HL-60/S4 treated with retinoic acid at 250 ng/mL for 4 days and 3 days (cell line): ENCODE measurements around the gene DPH2.

Experiments
- in situ Hi-C: fragments of 300-500 bp; cut with MboI; formaldehyde crosslinking; loops from 2 replicates; pipeline ENCODE4 v1.7.0; 2022; ENCODE audit warnings: low sequenced_read_pairs

Gene DPH2

DNA sequence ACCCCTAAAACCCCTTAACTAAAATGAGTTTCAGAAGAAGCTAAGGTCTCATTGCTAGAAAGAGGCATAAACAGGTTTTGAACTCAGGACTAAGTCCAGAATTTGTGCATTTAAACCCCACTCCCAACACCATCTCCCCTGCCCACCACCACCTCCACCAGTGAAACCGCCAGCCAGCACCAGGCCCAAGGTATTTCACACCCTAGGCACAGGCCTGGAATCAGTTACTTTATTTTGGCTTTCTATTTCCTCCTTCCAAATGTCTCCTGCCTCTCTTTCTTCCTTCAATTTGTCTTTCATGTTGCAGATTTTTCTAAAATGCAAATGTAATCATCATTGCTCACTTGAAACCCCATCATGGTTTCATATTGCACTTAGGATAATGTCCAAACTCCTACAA, 24.9 kb upstream of the DPH2 start:
- in situ Hi-C loops, result no loop called here

DNA sequence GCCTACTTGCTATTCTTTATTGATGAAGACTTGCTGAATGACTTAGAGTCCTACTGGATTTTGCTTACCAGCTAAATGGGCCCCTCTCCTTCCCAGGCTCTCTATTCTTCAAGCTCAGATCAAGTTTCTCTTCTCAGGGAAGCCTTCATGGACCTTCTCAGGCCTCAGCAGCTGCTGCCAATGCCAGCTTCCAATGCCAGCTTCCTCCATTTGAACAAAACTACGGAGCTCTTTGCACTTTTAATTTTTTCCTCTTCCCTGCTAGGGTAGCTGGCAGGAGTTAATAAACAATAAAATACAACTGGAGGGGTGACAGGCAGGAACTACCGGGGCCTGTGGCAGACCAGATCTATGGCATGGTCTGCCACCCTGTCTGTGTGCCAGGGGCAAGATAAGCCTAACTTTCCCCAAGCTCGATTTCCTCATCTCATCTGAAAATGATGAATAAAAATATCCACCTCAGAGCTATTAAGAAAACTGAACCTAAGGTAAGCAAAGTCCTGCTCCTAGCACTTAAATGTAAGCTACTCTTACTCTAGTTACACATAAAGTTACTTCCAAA, 24.1 kb upstream of the DPH2 start:
- in situ Hi-C loops, result no loop called here

DNA sequence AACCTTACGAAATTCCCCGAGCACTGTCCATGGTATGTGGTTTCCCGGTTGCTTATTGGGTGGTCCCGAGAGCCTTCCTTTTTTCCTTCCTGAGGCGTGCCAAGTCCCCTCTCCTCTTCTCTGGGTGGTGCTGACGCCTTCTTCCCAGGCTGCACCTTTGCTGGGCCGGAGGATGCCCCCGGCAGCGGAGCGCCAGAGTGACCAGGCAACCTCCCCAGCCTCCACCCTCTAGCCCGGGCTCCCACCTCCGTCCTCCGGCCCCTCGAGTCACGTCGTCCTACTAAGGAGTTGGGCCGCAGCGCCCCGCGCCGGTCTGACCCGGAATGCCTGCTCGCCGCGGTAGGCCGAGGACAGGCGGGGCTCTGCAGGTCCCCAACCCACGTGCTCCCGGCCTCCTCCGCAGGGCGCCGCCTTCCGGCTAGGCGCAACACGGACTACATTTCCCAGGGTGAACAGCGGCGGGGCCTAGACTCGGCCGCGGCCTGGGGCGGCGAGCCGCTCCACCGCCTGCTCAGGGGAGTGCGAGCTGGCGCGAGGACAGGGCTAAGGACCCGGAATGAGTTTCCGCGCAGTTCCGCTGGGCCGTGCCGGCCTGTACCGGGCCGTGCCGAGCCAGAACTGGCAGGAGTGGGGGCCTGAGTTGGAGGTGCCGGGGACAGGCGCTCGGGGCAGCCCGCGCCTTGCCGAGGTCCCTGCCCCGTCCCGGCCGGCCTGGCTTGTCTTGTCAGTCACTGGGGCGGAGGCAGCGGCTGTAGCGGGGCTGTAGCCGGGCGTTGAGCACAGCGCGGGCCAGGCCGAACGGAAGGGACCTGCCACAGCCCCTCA, 23.4 kb upstream of the DPH2 start, which contains the start of gene IPO13:
Gene IPO13, plus strand, starts transcription at position 715 of the 825 bp plus-strand sequence. CDS start 651 bp downstream, outside the sequence.
- in situ Hi-C loops, result no loop called here

DNA sequence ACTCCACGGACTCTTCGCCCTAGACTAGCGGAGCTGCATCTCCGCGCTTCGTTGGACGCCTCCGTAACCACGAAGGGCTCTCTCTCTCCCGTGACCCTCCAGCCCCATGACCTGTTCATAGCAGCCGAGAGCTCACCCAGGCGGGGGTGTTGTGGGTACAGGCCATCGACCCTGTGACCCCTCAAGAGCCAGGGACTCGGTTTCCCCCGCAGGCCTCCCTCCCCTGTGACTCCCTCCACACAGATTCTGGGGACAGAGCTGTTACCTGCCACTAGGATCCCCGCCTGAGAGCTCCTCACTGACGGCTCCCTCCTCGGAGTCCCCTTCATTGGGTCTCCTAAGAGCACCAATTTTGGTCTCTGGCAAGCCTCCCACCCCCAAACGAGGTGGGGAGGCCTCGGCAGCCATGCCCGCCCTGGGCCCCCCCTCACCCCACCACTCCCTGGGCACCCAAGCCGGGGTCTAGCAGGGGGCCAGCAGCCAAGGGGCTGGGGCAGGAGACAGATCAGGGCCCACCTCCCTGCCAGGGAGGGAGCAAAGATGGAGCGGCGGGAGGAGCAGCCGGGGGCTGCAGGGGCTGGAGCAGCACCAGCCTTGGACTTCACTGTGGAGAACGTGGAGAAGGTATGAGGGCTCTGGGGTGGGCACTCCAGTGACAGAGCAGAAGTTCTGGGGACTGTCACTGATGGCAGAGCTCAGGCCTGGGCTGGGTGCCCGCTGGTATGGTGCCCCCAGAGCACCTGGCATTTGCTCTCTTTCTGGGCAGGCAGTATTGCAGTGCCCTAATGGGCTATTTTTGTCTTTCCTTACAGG, 22.5 kb upstream of the DPH2 start:
- in situ Hi-C loops, result no loop called here

DNA sequence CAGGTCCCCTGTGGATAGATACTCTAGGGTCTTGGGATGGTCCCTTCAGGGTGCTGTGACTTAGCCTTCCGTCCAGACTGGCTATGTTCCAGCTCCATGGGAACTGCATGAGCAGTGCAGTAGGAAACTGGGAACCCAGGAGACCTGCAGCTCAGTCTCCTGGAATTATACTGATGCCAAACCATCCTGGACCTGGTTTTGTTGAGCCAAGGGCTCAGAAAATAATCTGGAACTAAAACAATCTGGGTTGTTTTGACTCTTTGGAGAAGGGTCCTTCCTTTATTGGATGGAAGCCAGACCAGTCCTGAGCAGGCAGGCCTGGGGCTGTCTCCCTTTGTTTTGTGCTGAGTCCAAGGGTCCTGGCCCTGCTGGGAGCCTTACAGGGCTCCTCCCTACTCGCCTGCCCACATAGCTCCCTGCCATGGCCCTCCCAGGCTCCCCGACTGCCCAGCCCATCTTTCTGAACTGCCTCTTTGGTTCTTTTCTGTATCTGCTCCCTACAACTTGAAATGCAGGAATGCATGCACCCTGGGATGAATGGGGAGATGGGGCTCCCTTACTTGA, 21.9 kb upstream of the DPH2 start:
- in situ Hi-C loops, result no loop called here

DNA sequence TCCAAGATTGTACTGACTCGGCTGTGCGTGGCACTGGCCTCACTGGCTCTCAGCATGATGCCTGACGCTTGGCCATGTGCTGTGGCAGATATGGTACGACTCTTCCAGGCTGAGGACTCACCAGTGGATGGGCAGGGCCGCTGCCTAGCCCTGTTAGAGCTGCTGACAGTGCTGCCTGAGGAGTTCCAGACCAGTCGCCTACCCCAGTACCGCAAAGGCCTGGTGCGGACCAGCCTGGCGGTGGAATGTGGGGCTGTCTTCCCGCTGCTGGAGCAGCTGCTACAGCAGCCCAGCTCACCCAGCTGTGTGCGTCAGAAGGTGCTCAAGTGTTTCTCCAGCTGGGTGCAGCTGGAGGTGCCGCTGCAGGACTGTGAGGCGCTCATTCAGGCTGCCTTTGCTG, 20.1 kb upstream of the DPH2 start:
- in situ Hi-C loops, result no loop called here

DNA sequence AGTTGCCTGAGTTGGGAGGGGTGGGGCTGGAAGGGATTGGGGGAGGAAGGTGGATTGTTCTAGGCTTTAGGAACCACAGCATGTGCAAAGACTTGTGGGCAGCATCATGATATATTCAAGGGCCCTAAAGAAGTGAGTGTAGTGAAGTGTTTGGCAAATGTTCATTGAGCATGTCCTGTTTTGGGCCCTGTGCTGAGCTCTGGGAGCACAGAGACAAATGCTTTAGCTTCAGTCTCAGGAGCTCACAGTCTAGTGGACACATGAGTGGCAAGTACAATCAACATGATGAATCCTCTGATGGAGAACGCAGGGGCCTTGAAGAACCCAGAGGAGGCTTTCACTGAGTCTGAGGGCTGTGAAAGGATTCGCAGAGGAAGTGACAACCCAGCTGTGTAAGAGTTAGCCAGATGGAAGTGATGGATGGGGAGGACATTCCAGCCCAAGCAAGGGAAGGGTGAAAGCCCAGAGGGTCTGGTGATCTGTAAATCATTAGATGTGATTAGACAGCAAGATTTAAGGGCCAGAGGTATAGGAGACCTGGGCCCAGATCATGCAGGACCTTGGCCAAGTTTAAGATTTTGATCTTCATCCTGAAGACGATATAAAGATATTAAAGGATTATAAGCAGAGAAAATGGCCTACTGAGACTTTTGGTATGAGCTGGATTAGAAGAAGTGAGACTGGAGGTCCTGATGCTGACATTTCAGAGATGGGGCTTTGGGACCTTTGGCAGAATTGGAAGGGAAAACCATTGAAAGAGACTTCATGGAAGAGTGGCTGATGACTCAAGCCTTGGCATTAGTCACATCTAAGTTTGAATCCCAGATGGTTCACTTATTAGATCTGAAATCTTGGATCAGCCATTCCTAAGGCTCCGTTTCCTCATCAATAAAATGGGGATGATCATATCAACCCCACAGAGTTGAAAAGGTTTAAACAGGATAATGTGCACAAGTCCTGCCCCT, 18.5 kb upstream of the DPH2 start:
- in situ Hi-C loops, result no loop called here

DNA sequence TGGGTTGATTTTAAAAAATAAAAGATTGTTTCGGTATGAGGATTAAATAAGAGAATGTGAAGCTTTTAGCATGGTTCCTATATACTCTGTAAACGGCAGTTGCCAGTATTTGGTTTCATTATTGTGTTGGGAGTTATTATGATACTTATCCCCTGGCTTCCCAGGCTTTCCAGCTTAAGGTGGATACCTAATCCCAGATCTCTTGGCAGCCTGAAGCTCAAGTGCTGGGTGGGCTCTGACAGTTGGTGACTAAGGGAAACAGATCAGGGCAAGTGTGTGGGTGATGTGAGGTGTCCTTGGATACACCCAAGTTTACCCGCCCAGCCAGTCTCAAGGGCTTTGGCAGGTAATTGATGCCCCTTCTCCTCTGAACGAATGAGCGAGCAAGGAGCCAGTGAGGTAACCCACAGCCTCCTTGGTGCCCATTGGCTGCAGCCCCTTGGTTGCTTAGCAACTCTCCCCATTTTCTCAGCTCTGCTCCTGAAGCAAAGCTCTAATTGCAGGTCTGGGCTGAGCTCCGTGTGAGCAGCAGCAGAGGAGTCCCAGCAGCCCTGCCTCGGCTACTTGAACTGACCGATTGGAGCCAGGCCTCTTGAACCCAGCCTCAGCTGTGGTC, 17.0 kb upstream of the DPH2 start:
- in situ Hi-C loops, result no loop called here

DNA sequence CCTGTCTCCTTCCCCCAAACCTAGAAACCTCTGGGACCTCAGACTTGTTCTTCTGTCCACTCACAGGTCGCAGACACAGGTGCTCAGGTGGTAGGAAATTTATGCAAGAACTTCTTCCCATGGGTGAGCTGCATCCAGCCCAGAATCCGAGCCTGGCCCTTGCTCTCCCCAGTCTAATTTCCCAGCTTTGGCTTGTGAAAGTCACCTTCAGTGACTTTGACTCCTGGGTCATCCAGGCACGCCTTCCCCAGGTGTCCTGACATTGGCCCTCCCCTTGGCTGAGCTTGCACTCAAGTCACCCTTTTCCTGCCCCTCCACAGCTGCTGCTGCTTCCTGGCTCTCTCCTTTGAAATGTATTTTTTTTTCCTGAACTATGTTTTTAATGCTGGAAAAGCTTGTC, 16.4 kb upstream of the DPH2 start:
- in situ Hi-C loops, result no loop called here

DNA sequence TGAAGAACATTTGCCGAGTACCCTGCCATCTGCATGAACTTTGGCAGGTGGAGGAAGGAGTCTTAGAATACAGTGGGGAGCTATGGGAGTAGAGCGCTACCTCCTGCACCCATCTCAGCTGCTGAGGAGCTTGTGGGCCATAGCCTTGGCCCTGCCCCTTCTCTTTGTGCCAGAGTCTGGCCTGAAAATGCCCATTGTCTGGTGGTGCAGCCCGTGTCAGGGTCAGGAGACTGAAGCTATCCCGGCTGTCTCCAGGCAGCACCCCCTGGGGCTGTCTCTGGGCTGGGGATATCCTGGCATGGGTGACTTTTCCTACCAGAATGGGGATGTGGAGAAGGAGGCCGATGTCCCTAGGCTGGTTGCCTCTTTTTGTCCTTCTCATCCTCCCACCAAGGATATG, 15.8 kb upstream of the DPH2 start:
- in situ Hi-C loops, result no loop called here

DNA sequence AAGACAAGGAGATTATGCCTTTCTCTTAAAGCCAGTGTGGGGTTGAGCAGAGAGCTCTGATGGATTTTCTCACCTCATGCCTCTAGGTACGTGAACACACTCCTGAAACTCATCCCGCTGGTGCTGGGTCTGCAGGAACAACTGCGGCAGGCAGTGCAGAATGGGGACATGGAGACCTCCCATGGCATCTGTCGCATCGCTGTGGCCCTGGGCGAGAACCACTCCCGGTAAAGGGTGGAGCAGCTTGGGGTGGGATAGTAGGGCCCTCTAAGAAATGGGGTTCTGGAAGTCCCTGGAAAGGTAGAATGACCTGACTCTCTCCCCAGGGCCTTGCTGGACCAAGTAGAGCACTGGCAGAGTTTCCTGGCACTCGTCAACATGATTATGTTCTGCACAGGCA, 13.6 kb upstream of the DPH2 start:
- in situ Hi-C loops, result no loop called here

DNA sequence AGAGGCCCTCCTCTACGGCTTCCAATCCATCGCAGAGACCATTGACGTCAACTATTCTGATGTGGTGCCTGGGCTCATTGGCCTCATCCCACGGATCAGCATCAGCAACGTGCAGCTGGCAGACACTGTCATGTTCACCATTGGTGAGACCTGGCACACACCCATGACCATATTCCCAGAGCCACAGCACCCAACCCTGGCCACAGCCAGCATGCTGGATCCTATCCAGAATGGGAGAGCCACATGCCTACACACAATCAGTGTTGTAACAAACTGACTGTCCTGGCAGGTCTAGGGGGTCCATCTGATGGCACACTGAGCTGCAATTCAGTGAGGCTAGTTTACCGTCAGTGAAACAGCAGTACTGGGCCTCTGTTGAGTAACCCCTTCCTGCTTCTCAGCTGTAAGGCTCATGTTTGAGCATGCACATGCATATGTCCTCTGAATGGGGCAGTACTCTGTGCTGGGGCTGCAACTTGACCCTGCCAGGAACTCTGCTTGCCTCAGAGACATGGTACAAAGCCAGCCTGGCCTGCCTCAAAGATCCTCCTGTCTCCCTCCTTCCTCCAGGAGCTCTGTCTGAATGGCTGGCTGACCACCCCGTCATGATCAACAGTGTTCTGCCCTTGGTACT, 12.3 kb upstream of the DPH2 start:
- in situ Hi-C loops, result no loop called here

DNA sequence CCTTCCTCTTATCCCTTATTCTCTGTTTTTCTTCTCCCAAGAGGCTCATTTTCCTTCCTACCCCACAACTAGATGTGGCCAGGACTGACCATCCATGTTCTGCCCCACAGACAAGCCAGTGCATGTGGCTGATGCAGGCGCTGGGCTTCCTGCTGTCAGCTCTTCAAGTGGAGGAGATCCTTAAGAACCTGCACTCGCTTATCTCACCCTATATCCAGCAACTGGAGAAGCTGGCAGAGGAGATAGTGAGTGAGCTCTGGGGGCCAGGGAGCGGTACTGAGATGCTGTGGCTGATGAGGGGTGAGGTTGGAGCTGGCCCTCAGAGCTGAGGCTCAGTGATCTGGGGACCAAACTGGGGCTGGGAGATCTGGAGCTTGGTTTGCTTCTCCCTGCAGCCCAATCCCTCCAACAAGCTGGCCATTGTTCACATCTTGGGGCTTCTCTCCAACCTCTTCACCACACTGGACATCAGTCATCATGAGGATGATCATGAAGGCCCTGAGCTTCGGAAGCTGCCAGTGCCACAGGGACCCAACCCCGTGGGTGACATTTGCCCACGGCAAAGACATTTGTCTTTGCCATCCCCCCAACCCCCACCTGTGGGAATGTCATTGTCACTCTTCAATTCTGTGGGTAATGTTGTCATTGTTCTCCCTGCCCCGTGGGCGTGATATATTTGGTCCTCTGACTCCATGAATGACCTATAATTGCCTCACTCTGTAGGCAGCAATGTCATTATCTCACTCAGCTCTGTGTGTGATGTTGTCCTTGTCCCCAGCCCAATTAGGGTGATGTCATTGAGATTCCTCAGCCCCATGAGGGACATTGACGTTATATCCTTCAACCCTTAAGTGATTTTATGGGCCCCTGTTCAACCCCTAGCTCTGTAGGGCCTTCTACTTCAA, 11.2 kb upstream of the DPH2 start:
- in situ Hi-C loops, result no loop called here

DNA sequence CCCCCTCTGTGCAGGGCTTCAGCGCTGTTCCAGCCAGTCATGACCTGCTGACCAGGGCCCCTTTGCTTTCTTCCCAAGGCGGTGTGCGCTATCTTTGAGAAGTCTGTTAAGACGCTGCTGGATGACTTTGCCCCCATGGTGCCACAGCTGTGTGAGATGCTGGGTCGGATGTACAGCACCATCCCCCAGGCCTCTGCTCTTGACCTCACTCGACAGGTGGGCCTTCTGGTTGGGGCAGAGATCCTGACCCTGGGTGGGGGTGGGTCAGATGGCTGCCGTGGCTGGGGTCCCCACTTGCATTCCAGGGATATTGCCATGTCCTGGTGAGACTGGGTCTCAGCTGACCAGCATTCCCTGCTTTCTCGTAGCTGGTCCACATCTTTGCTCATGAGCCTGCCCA, 9.0 kb upstream of the DPH2 start:
- in situ Hi-C loops, result no loop called here

DNA sequence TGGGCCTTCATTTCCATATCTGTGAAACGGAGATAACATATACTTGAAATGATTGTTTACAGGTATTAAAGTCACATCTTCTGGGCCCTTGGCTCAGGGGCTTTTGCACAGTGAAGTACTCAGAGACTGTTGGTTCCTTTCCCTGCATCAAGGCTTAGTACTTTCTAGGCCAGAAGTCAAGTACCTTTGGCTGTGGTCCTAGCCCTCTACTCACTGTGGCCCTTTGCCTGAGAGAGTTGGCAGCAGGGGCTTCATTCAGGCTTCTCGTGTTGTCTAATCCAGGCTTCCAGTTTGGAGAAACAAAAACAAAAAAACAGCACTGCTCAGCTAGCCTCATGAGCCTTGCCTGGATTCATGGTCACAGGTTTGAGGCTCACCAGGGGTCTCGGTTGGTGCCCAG, 8.1 kb upstream of the DPH2 start:
- in situ Hi-C loops, result no loop called here

DNA sequence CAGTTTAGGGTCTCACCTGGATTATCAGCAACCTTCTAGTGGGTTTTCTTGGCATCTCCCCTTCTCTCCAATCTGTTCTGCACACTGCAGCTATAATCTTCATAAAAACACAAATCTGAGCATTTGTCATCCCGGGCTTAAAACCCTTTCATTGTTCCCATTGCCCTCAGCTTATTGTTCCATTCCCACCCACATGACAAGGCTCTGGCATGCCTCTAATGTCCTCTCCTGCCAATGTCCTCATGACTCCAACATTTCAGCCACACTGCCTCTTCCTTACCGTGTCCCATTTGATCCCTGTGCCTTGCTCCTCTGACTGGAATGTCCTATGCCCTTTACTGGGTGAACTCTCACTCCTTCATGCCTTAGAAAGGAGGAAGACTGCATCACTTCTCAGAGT, 7.5 kb upstream of the DPH2 start:
- in situ Hi-C loops, result no loop called here

DNA sequence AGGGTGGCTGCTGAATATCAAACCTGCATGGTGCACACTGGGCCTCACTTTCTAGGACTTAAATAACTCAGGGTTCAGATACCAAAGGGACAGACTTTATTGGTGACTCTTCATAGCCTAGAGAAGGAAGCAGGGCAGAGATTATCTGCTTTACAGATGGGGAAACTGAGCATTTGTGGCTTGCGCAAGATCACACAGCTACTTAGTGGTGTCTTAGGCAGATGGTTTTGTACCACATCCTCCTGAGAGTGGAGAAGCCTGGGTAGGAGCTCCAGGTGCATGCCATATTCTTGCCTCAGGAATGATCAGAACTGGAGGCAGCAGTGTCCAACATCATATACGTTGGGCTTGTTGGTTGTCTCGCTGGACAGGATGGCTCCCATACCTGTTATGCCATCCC, 6.8 kb upstream of the DPH2 start:
- in situ Hi-C loops, result no loop called here

DNA sequence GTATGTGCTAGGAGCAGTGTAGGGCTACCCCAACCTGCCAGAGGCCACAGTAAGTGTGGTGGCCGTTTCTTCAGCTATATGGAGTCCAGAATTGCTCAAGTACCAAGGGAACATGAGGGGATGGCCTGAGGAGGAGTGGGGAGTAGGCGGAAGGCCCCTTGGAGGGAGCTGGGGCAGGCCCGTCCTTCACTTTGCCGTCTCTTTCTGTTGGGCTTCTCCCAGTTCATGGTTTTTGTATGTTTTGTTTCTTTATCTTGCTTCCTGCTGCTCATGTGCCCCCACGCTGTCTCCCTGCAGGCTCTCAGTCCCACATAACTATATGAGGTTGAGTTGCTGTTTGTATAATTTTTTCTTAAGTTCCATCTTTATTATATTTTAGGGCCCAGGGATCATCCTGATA, 5.9 kb upstream of the DPH2 start:
- in situ Hi-C loops, result no loop called here

DNA sequence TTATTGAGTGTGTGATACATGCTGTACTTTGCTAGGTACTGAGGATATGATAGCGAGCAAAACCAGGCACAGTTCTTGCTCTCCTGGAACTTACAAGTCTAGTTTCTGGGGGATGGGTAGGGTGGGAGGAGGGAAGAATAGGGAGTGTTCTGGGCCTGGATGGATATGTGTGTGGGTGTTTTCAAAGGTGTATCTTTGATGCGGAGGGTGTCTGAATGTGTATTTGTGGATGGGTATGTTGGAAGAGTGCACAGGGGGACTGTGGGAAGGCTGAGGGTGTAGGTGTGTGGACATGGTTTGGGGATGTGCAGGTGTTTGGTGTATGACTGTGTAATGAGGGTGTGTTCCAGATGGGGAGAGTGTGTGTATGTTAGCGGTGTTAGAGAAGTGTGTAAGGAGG, 4.5 kb upstream of the DPH2 start:
- in situ Hi-C loops, result no loop called here
